Gastroesophageal sphincter (tissue), 3 donors: ENCODE measurements around the gene FBXO3.

Source experiments
- EP300 ChIP-seq: sonication (generic); formaldehyde crosslinking; IDR thresholded peaks from one replicate; pipeline ENCODE4 v1.6.1; 2017; ENCODE audit warnings: antibody characterized with exemption, mild to moderate bottlenecking
- POLR2A ChIP-seq, 2 donors: fragments of 450-650 bp; IDR thresholded peaks; one replicate each; pipeline ENCODE4 v1.6.1; 2017; ENCODE audit warnings: antibody characterized with exemption in 2 of 2, mild to moderate bottlenecking in 2 of 2, moderate library complexity in 1 of 2
- POLR2AphosphoS5 ChIP-seq: sonication (generic); formaldehyde crosslinking; IDR thresholded peaks from one replicate; pipeline ENCODE4 v1.6.1; 2017; ENCODE audit warnings: antibody characterized with exemption
- TF ChIP-seq, protein P1 (sequence below), 4 experiments: fragments of 200-600 bp in 2 of 4; fragments of 450-650 bp in 2 of 4; sonication (generic) in 1 of 4; IDR thresholded peaks; one replicate each; pipeline ENCODE4 v1.5.1; 2017 to 2019; ENCODE audit warnings: antibody characterized with exemption in 4 of 4, mild to moderate bottlenecking in 2 of 4, moderate library complexity in 2 of 4

DNA sequence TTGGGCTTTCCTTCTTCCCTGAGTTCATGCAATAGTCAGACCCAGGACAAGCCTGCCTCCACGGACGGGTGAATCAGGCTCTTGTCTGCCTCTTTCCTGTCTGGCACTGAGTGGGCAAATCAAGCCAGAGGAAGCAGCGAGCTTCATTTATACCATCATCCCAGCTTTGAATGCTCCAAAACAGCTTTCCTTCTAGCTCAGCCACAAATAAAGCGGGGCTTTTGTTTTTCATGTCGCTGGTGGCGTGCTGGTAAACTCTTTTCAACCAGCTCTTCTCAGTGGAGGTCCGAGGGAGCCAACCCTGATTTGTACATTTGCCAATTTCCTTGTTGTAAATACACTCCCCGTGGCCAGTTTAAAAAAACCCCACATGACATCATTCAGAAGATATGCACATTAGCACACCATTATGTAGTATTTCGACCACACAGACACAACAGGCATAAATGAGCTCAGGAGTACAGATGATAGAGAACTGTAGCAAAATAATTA, 82.3 kb downstream of the FBXO3 start:
- TF ChIP-seq, protein P1, sequence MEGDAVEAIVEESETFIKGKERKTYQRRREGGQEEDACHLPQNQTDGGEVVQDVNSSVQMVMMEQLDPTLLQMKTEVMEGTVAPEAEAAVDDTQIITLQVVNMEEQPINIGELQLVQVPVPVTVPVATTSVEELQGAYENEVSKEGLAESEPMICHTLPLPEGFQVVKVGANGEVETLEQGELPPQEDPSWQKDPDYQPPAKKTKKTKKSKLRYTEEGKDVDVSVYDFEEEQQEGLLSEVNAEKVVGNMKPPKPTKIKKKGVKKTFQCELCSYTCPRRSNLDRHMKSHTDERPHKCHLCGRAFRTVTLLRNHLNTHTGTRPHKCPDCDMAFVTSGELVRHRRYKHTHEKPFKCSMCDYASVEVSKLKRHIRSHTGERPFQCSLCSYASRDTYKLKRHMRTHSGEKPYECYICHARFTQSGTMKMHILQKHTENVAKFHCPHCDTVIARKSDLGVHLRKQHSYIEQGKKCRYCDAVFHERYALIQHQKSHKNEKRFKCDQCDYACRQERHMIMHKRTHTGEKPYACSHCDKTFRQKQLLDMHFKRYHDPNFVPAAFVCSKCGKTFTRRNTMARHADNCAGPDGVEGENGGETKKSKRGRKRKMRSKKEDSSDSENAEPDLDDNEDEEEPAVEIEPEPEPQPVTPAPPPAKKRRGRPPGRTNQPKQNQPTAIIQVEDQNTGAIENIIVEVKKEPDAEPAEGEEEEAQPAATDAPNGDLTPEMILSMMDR (IDR thresholded peaks at IDR 0.05), result no peak
- TF ChIP-seq POLR2A (IDR thresholded peaks at IDR 0.05) (no peak), POLR2AphosphoS5 (peak; percentile 64), EP300 (no peak)
